ENCODE measurements around the gene ADAMTS10. TPM values are rescaled to one million over a fixed set of nuclear protein-coding genes. Genes with fewer than 3 reads are reported as not detected.

The ADAMTS10 gene
- total and polyA plus RNA-seq, 2 of the 13 experiments (the other 11 are each of a cell fraction or from before 2014, with no cell fraction given): 0.49 to 1.7 TPM

- TF ChIP-seq ZNF407 (CRISPR knock-in tag; IDR thresholded peaks at IDR 0.05; ENCODE audit: not compliant biosample characterization) (no peak), AHDC1 (CRISPR knock-in tag; IDR thresholded peaks at IDR 0.05; ENCODE audit: borderline replicate concordance) (no peak), HOXA7 (CRISPR knock-in tag; IDR thresholded peaks at IDR 0.05) (no peak), HMGXB4 (CRISPR knock-in tag; IDR thresholded peaks at IDR 0.05; ENCODE audit: borderline replicate concordance in 1 of 2, low read depth in 1 of 2) (peak; percentile 73 to 87), SNAPC5 (CRISPR knock-in tag; IDR thresholded peaks at IDR 0.05; ENCODE audit: borderline replicate concordance) (no peak), MAZ (IDR thresholded peaks at IDR 0.05; ENCODE audit: borderline replicate concordance, low read depth, low read length) (no peak), MAZ (CRISPR knock-in tag; IDR thresholded peaks at IDR 0.05; ENCODE audit: low read depth) (peak; percentile 20; the same call in 1 of the 2 replicates), ZNF724P (CRISPR knock-in tag; IDR thresholded peaks at IDR 0.05; ENCODE audit: borderline replicate concordance) (no peak), TRAFD1 (CRISPR knock-in tag; IDR thresholded peaks at IDR 0.05; ENCODE audit: borderline replicate concordance) (no peak)
Observed at GRCh38 chr19:8580710-8581281, 29.7 kb downstream of the ADAMTS10 start (continued).

Data from HepG2 (cell line).